Lung (tissue), 12 donors: ENCODE data around the gene ZBTB4. TPM values are rescaled to one million over a fixed set of nuclear protein-coding genes. Genes with fewer than 3 reads are reported as not detected.

ENCODE experiments used
- ATAC-seq: fragments of 200-7000 bp; cut with Tn5 transposase; one replicate; pipeline ENCODE4 v1.9.1; 2020; ENCODE audit warnings: moderate number of reproducible peaks; ENCODE audit not compliant: insufficient read depth, low FRiP score
- DNase-seq, 3 donors: peaks; one replicate each; pipeline ENCODE4 v3.0.0-alpha.2; 2013 to 2017
- H3K27ac ChIP-seq, 2 donors: one replicate each; pipeline ENCODE4 v1.5.1; 2013; ENCODE audit warnings: mild to moderate bottlenecking in 2 of 2, moderate library complexity in 2 of 2, control low read depth in 1 of 2, inconsistent platforms in 1 of 2, low read depth in 1 of 2, low read length in 1 of 2
- H3K27me3 ChIP-seq, 3 donors: one replicate each; pipeline ENCODE4 v1.5.1; 2013; ENCODE audit warnings: low read length in 2 of 3; ENCODE audit not compliant: control insufficient read depth in 3 of 3, insufficient read depth in 3 of 3
- H3K36me3 ChIP-seq, 4 donors: one replicate each; pipeline ENCODE4 v1.5.1; 2013; ENCODE audit warnings: low read length in 4 of 4, mild to moderate bottlenecking in 1 of 4, moderate library complexity in 1 of 4; ENCODE audit not compliant: control insufficient read depth in 4 of 4, insufficient read depth in 4 of 4
- H3K4me1 ChIP-seq, 5 donors: one replicate each; pipeline ENCODE4 v1.5.1; 2013; ENCODE audit warnings: low read length in 5 of 5, mild to moderate bottlenecking in 2 of 5, moderate library complexity in 1 of 5; ENCODE audit not compliant: control insufficient read depth in 5 of 5, insufficient read depth in 5 of 5
- H3K4me3 ChIP-seq: one replicate; pipeline ENCODE4 v1.5.1; 2013; ENCODE audit warnings: mild to moderate bottlenecking, control low read depth, moderate library complexity
- H3K9ac ChIP-seq, 2 donors: one replicate each; pipeline ENCODE4 v1.5.1; 2013; ENCODE audit warnings: low read length in 2 of 2, control low read depth in 1 of 2; ENCODE audit not compliant: insufficient read depth in 1 of 2
- H3K9me3 ChIP-seq, 4 donors: one replicate each; pipeline ENCODE4 v1.5.1; 2013; ENCODE audit warnings: low read length in 3 of 4, mild to moderate bottlenecking in 1 of 4, moderate library complexity in 1 of 4; ENCODE audit not compliant: control insufficient read depth in 4 of 4, insufficient read depth in 3 of 4
- WGBS, 2 donors: extraction: QIAGEN DNeasy Blood & Tissue Kit; methylation state at CpG; one replicate each; pipeline ENCODE4 v1.1.7; 2013; 5-methylcytosine and 5-hydroxymethylcytosine counted together
- polyA plus RNA-seq, 2 donors: library from polyadenylated mRNA; stranded (reverse); fragments of 200-250 nt; gene quantifications; one replicate each; pipeline ENCODE4 v1.2.1, GENCODE V29; 2013
- total RNA-seq, 2 donors: library from RNA; depleted of rRNA in 1 of 2; stranded (reverse); fragments of >200 nt in 1 of 2; gene quantifications; one replicate each; pipeline ENCODE4 v1.2.1, GENCODE V29; 2014 to 2021
- TF ChIP-seq, protein P1 (sequence below): IDR thresholded peaks from 2 replicates; pipeline ENCODE4 v1.5.1; 2012; ENCODE audit warnings: mild to moderate bottlenecking; ENCODE audit errors: control extremely low read depth, extremely low read depth
- donor health status: control.
- donor health status: control.
- donor health status: Bipolar disorder and iron deficiency.
- donor health status: healthy.
- donor health status: DM: yes; HTN: yes; CAD: no.

ZBTB4 gene
- total and polyA plus RNA-seq, 4 donors: 20.1 to 56.4 (median 33.5) TPM

GRCh38 chr17:7515911-7516610 lies 36.6 kb upstream of the ZBTB4 start:
- H3K9ac ChIP-seq: no peak overlapping the region
- peaks cover 0 to 6% (median 0%) of the 10 kb centered on the region in 5 donors for H3K4me1 ChIP-seq
- DNase-seq (no peak), ATAC-seq (no peak)
- TF ChIP-seq, protein P1, sequence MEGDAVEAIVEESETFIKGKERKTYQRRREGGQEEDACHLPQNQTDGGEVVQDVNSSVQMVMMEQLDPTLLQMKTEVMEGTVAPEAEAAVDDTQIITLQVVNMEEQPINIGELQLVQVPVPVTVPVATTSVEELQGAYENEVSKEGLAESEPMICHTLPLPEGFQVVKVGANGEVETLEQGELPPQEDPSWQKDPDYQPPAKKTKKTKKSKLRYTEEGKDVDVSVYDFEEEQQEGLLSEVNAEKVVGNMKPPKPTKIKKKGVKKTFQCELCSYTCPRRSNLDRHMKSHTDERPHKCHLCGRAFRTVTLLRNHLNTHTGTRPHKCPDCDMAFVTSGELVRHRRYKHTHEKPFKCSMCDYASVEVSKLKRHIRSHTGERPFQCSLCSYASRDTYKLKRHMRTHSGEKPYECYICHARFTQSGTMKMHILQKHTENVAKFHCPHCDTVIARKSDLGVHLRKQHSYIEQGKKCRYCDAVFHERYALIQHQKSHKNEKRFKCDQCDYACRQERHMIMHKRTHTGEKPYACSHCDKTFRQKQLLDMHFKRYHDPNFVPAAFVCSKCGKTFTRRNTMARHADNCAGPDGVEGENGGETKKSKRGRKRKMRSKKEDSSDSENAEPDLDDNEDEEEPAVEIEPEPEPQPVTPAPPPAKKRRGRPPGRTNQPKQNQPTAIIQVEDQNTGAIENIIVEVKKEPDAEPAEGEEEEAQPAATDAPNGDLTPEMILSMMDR: no peak
- no peak overlapping the region for H3K4me3 ChIP-seq
- H3K27me3 ChIP-seq: no peaks in the 10 kb centered on the region
- no peaks in the 10 kb centered on the region for H3K9me3 ChIP-seq
- WGBS, 2 donors: 76 to 80% methylated on average over 13 of the region's 13 CpGs
- no peak overlapping the region for H3K27ac ChIP-seq
- peaks cover 14 to 33% (median 17%) of the 10 kb centered on the region in 4 donors for H3K36me3 ChIP-seq

GRCh38 chr17:7513850-7514419 lies 34.5 kb upstream of the ZBTB4 start:
- Histone ChIP-seq H3K27me3 (no peaks in the 10 kb centered on the region), H3K36me3 (peaks cover 23 to 48% (median 29%) of the 10 kb centered on the region in 4 donors), H3K4me3 (no peak overlapping the region), H3K9me3 (no peaks in the 10 kb centered on the region), H3K9ac (no peak overlapping the region), H3K27ac (no peak overlapping the region), H3K4me1 (peaks cover 0 to 6% (median 0%) of the 10 kb centered on the region in 5 donors)
- ATAC-seq (no peak), DNase-seq (no peak)
- 80 to 86% methylated on average over 17 of the region's 17 CpGs for WGBS, 2 donors
- TF ChIP-seq, protein P1: no peak

DNA sequence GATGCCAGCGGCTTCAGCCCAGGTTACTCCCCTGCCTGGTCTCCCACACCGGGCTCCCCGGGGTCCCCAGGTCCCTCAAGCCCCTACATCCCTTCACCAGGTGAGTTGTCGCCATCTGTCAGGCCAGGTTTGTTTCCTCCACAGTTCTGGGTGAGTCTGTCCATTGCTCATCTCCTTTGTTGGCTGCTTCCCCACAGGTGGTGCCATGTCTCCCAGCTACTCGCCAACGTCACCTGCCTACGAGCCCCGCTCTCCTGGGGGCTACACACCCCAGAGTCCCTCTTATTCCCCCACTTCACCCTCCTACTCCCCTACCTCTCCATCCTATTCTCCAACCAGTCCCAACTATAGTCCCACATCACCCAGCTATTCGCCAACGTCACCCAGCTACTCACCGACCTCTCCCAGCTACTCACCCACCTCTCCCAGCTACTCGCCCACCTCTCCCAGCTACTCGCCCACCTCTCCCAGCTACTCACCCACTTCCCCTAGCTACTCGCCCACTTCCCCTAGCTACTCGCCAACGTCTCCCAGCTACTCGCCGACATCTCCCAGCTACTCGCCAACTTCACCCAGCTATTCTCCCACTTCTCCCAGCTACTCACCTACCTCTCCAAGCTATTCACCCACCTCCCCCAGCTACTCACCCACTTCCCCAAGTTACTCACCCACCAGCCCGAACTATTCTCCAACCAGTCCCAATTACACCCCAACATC lies 33.6 kb upstream of the ZBTB4 start:
- ATAC-seq (no peak), DNase-seq (no peak)
- 79 to 88% methylated on average over 20 of the region's 20 CpGs for WGBS, 2 donors
- Histone ChIP-seq H3K27me3 (no peaks in the 10 kb centered on the region), H3K4me3 (no peak overlapping the region), H3K9me3 (no peaks in the 10 kb centered on the region), H3K36me3 (peaks cover 26 to 55% (median 38%) of the 10 kb centered on the region in 4 donors), H3K9ac (no peak overlapping the region), H3K4me1 (peaks cover 0 to 6% (median 0%) of the 10 kb centered on the region in 5 donors), H3K27ac (no peak overlapping the region)
- TF ChIP-seq, protein P1: no peak
